Activated naive CD8-positive, alpha-beta T cell treated with anti-CD3 and anti-CD28 coated beads, Interleukin-2, amount 50 U/mL, for 16 hours (primary cell): ENCODE data around the gene RASSF4.

Source experiments
- DNase-seq: peaks from one replicate; pipeline ENCODE4 v3.0.0-alpha.2; 2020; ENCODE audit warnings: low read depth, low spot score

RASSF4 gene

DNA sequence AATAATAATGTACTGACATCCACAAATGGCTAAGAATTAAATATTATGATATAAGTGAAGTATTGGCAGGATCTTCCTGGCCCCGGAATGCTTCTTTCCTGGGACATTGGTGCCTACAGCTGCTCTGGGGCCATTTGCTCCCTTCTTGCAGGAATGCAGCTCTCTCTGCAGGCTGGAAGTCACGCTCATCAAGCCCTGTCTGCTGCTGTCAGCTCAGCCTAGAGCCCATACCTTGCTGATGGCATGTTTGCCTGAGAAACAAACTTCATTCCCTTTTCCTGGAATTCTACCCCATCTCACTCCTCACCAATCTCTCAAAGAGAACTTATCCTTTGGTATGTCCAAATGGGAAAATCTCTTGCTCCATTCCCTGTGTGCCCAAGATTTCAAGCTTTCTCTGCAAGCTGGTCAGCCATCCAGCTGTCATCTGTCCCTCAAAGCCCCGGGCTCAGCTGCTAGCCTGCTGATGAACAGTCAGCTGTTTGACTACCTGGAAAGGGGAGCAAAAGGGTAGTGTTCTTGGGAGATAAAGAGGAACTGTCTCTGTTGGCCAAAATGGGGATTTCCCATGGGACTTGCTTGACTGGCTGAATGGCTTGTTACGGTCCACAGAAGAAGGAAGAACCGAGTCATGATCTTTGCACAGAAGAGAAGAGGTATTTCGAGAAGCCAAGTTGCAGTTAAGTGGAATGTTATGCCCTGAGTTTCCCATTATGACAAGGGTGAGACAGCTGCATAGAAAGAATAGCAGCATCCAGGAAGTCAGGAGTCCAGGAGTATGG lies 12.0 kb upstream of the RASSF4 start:
- no peak for DNase-seq

- no peak for DNase-seq
Measured at GRCh38 chr10:44948642-44949041, 11.0 kb upstream of the RASSF4 start.

GRCh38 chr10:44949127-44949802 lies 10.3 kb upstream of the RASSF4 start:
- no peak for DNase-seq

DNA sequence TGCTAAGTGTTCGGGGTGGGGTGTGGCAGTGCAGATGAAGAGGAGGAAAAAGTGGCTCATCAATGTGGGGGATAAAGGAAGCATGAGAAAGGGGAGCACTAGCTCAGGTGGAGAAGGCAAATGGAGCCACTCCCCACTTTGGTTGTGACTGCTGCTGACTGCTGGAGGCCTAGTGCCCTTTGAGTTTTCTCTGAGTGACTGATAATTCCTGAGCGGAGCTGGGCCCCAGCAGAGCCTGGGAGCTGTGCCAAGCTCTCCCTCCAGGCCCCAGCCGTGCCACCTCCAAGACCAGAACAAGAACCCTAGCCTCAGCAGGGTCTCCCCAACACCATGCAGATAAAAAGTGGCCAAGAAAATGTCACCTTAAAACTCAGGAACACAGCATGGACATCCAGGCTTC lies 9.7 kb upstream of the RASSF4 start:
- DNase-seq, result no peak

- DNase-seq, result no peak
Measured at GRCh38 chr10:44950326-44951225, 9.0 kb upstream of the RASSF4 start.

- no peak for DNase-seq
Measured at GRCh38 chr10:44951576-44952226, 7.9 kb upstream of the RASSF4 start.

DNA sequence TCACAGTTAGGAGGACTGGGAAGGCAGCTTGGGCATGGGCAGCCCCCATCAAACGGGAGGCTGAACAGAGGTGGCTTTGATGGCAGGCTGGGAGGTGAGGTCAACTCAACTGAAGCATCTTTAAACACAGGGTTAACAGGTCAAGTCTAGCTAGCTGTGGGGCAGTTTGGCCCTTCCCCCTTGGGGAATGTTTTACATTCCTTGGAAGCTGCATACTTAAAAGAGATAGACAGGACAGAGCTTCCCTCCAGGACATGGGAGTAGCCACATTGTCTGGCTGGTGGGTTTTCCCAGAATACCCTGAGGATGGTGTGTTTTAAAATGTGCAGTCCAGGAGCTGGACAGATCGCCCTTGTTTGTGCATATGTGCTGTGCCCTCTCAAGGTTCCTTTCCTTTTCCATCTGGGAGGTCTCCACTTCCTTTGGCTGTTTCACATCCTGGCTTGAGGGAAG lies 6.8 kb upstream of the RASSF4 start:
- no peak for DNase-seq

DNA sequence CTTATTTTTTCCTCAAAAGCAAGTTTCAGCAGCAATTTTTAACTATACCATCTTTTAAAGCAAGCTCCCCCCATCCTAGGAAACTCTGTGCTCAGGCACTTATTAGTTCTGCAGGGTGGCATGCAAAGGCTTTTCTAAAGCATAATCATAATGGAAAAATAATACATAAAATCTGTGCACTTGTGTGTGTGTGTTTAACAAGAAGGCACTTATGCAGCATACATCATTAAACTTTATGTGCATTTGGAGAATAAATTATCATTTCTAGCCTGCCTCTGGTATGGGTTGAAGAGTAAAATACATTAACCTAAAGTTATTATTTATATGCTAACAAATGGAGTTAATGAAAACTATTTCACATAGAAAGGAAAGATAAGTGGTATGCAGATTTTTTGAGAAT lies 5.6 kb upstream of the RASSF4 start:
- DNase-seq, result no peak

GRCh38 chr10:44954962-44955361 lies 4.6 kb upstream of the RASSF4 start:
- no peak for DNase-seq

GRCh38 chr10:44955413-44956070 lies 4.1 kb upstream of the RASSF4 start:
- no peak for DNase-seq

- no peak for DNase-seq
Measured at GRCh38 chr10:44956226-44956625, 3.4 kb upstream of the RASSF4 start.

DNA sequence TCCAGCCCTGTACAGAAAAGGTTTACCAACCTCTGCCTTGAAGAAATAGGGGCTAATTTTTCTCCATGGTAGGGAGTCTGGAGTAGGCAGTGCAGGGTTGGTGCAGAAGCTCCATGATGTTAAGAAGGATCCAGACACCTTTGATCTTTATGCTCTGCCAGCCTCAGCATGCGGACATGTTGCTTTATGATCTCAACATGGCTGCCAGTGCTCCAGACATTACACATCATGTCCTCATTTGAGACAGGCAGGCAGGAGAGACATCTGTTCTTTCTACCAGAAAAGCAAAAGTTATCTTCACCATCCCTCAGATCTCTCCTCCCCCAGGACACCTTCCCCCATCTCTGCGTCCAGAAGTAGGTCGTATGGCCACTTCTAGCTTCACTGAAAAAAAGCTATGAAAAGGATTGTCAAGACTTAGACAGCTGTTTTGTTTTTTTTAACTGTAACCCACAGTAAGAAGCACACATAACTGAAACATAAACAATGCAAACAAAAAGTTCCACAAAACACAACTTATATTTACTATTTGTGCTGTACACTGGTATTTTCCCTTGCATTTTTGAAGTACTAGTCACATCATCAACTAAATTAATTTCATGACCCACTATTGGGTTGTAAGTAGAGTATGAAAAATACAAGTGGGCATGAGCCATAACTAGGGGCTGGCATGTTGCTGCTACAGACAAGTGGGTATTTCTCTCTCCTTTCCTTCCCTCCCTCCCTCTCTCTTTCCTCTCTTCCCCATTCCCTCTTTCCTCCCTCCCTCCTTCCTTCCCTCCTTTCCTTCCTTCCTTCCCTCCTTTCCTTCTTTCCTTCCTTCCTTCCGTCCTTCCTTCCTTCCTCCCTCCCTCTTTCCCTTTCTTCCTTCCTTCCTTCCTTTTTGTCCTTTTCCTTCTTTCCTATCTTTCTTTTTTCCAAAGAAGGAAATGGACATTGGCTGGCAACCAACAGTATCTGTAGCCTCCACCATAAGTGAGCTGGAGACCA lies 2.6 kb upstream of the RASSF4 start:
- no peak for DNase-seq

DNA sequence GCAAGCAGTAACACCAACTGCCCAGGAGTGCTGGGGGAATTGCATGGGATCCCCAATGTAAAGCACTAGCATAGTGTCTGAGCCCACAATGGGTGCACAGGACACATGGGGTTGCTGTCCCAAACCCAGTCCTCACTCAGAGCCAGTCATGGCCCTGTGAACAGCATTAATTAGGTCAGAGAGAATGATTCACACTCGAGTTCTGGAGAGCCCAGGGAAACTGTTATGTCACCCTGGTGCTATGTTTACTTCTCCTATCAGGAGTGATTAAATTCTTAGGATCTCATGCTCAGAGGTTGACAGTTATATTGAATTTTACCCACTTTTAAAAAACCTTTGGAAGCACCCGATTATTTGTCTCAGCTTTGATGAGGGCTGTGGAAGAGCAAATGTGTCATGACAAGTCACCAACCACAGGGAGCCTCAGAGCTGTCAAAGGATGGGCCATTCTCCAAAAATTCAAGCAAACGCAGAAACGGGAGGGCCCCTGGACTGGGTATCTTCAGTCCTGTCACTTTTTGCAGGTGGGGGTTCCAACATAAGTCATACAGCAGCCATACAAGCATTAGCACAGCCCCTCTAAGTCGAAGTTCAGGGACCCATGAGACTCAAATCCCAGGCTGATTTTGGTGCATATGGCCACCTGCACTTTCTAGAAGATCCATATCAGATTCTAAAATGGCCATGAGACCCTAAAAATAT lies 1.3 kb upstream of the RASSF4 start:
- no peak for DNase-seq

DNA sequence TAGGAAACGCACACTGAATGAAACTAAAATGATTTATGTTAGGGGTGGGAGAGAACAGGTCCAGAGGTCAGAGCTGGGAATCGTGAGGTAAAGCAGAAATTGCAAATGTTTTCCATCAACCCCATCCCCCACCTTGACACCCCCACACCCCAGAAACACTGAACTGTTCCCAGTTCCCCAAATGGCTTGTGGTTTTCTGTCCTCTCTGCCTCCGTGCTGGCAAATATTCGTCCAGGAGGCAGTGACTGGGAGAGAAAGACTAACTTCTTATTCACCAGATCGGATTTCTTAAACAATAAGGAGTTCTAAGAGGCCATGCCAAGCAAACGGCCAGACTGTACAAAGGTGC lies 730 bp upstream of the RASSF4 start:
- no peak for DNase-seq

- DNase-seq, result no peak
Measured at GRCh38 chr10:44960088-44960460, 472 bp downstream of the RASSF4 start.

- DNase-seq, result no peak
Measured at GRCh38 chr10:44960482-44961229, 1.1 kb downstream of the RASSF4 start.

- no peak for DNase-seq
Measured at GRCh38 chr10:44961230-44961571, 1.6 kb downstream of the RASSF4 start.

GRCh38 chr10:44961931-44962750 lies 2.5 kb downstream of the RASSF4 start:
- no peak for DNase-seq
